Endothelial cell of umbilical vein (primary cell): Measurements from ENCODE around the gene ZNF346. TPM values are rescaled to one million over a fixed set of nuclear protein-coding genes. Genes with fewer than 3 reads are reported as not detected.

Experiments used
- BruUV-seq: library from RNA; stranded (reverse); fragments of 400-500 nt; replicated peaks from 2 replicates; lab custom pipeline; 2021; lab: Mats Ljungman, UMichigan
- CTCF ChIA-PET: fragments of 300-600, 350-600 bp; sonication (Branson Sonifier 250); formaldehyde crosslinking; loops from one replicate; lab custom pipeline; 2021; ENCODE audit warnings: antibody characterized with exemption, inconsistent platforms; lab: Charles Lee
- POLR2A ChIA-PET: fragments of 300-600, 350-600 bp; sonication (Branson Sonifier 250); formaldehyde crosslinking; loops from one replicate; lab custom pipeline; 2021; ENCODE audit warnings: antibody characterized with exemption, inconsistent platforms; lab: Charles Lee
- DNase-seq: peaks from one replicate; pipeline ENCODE4 v3.0.0-alpha.2; 2011; ENCODE audit warnings: low read depth, low spot score
- FAIRE-seq: peaks from 2 replicates; lab custom pipeline; 2011; peaks lifted over from hg19 to GRCh38; lab: Jason Lieb, UNC
- H2AFZ ChIP-seq: 2 replicates; pipeline ENCODE4 v1.6.0; 2012; ENCODE audit warnings: low read depth, low read length, control low read depth, inconsistent platforms
- H3K27ac ChIP-seq: 2 replicates; pipeline ENCODE4 v1.5.1; 2011; ENCODE audit warnings: low read depth, mild to moderate bottlenecking, control low read depth, low read length, moderate library complexity; ENCODE audit not compliant: insufficient read depth
- H3K27me3 ChIP-seq, 2 experiments: 2 replicates each; pipeline versions ENCODE4 v1.6.0 to v1.6.1; 2011; ENCODE audit warnings: low read length in 2 of 2, mixed read lengths in 1 of 2; ENCODE audit not compliant: control insufficient read depth in 2 of 2, insufficient read depth in 2 of 2
- H3K36me3 ChIP-seq, 2 experiments: 2 replicates in 1 of 2; 3 replicates in 1 of 2; pipeline ENCODE4 v1.5.1; 2011; ENCODE audit warnings: low read length in 2 of 2, mild to moderate bottlenecking in 1 of 2, moderate library complexity in 1 of 2; ENCODE audit not compliant: control insufficient read depth in 2 of 2, insufficient read depth in 2 of 2; ENCODE audit errors: extremely low read depth in 1 of 2
- H3K4me1 ChIP-seq: 3 replicates; pipeline ENCODE4 v1.5.1; 2011; ENCODE audit warnings: mild to moderate bottlenecking, low read length; ENCODE audit not compliant: control insufficient read depth, insufficient read depth; ENCODE audit errors: extremely low read depth
- H3K4me2 ChIP-seq: 2 replicates; pipeline ENCODE4 v1.6.1; 2011; ENCODE audit warnings: low read length, control low read depth, mixed read lengths; ENCODE audit not compliant: insufficient read depth
- H3K4me3 ChIP-seq, 3 experiments: fragments of 200-600 bp in 1 of 3; sonication (generic), shearing (Covaris generic) in 1 of 3; replicated peaks in 1 of 3; 2 replicates each; pipeline ENCODE4 v1.5.1; 2011 to 2016; ENCODE audit warnings: control low read depth in 3 of 3, low read length in 3 of 3, mild to moderate bottlenecking in 2 of 3, inconsistent platforms in 1 of 3, low read depth in 1 of 3, moderate library complexity in 1 of 3; ENCODE audit not compliant: insufficient read depth in 1 of 3
- H3K79me2 ChIP-seq: 2 replicates; pipeline ENCODE4 v1.6.0; 2012; ENCODE audit warnings: low read length, inconsistent platforms; ENCODE audit not compliant: control insufficient read depth, insufficient read depth
- H3K9ac ChIP-seq: replicated peaks from 2 replicates; pipeline ENCODE3; 2011; ENCODE audit warnings: low read length, control low read depth; ENCODE audit not compliant: insufficient read depth; ENCODE audit errors: extremely low read depth
- H3K9me1 ChIP-seq: replicated peaks from 3 replicates; pipeline ENCODE4 v1.6.0; 2011; ENCODE audit warnings: mild to moderate bottlenecking, low read length; ENCODE audit not compliant: control insufficient read depth, insufficient read depth; ENCODE audit errors: extremely low read depth
- H3K9me3 ChIP-seq: replicated peaks from 2 replicates; pipeline ENCODE4 v1.5.1; 2012; ENCODE audit warnings: low read length, inconsistent platforms; ENCODE audit not compliant: control insufficient read depth, insufficient read depth
- H4K20me1 ChIP-seq: replicated peaks from 2 replicates; pipeline ENCODE3; 2011; ENCODE audit warnings: mild to moderate bottlenecking, low read length; ENCODE audit not compliant: control insufficient read depth, insufficient read depth; ENCODE audit errors: extremely low read depth
- EZH2 ChIP-seq: IDR thresholded peaks from 2 replicates; pipeline ENCODE4 v1.6.1; 2012; ENCODE audit warnings: borderline replicate concordance, low read depth, mild to moderate bottlenecking, moderate library complexity, low read length, inconsistent platforms; ENCODE audit not compliant: severe bottlenecking
- FOS ChIP-seq: IDR thresholded peaks from 2 replicates; pipeline ENCODE4 v1.6.1; 2011; ENCODE audit warnings: mild to moderate bottlenecking, low read length, moderate library complexity, borderline replicate concordance; ENCODE audit not compliant: insufficient read depth
- GATA2 ChIP-seq: IDR thresholded peaks from 2 replicates; pipeline ENCODE4 v1.7.0; 2011; ENCODE audit warnings: low read depth, mild to moderate bottlenecking, moderate library complexity, mixed read lengths, low read length; ENCODE audit not compliant: insufficient read length, insufficient read depth
- JUN ChIP-seq: IDR thresholded peaks from 2 replicates; pipeline ENCODE4 v1.6.1; 2011; ENCODE audit warnings: borderline replicate concordance, low read depth; ENCODE audit not compliant: insufficient read length, insufficient read depth
- MYC ChIP-seq: IDR thresholded peaks from one replicate; pipeline ENCODE4 v1.6.1; 2011; ENCODE audit warnings: mild to moderate bottlenecking, low read depth, low read length
- POLR2A ChIP-seq: IDR thresholded peaks from 2 replicates; pipeline ENCODE4 v1.6.1; 2012; ENCODE audit warnings: low read depth, mild to moderate bottlenecking, control low read depth, low read length
- POLR2AphosphoS5 ChIP-seq: IDR thresholded peaks from 2 replicates; pipeline ENCODE4 v1.6.1; 2012; ENCODE audit warnings: low read depth, mild to moderate bottlenecking, control low read depth, low read length, moderate library complexity; ENCODE audit not compliant: insufficient read depth
- dilution Hi-C: fragments of 300-500 bp; cut with MboI; formaldehyde crosslinking; loops from one replicate; pipeline ENCODE4 v1.15.0; 2019; ENCODE audit warnings: low sequenced_read_pairs; ENCODE audit not compliant: extremely low pct_ligation_motif_present
- intact Hi-C: fragments of 100-400 bp; cut with micrococcal nuclease; formaldehyde crosslinking; loops from one replicate; pipeline ENCODE4 v1.10.0; 2022
- polyA plus RNA-seq, 4 experiments: library from polyadenylated mRNA; depleted of rRNA in 3 of 4; stranded (reverse) in 3 of 4; unstranded in 1 of 4; fragments of >200 nt; gene quantifications; 2 replicates each; pipeline versions ENCODE4 v1.2.1 to v1.2.3, GENCODE V29; 2011 to 2012; ENCODE audit warnings: missing spikeins in 1 of 4
- total RNA-seq: library from RNA; stranded (reverse); gene quantifications from 2 replicates; pipeline ENCODE4 v1.2.3, GENCODE V29; 2021
- TF ChIP-seq, protein P1 (sequence below): IDR thresholded peaks from 2 replicates; pipeline ENCODE4 v1.6.1; 2011; ENCODE audit not compliant: insufficient read depth, insufficient read length
- TF ChIP-seq, protein P2 (sequence below), 2 donors: IDR thresholded peaks; 1 replicate in 1 of 2; 2 replicates in 1 of 2; pipeline ENCODE4 v1.5.1; 2011; ENCODE audit warnings: low read length in 2 of 2, mild to moderate bottlenecking in 2 of 2, moderate library complexity in 2 of 2, control low read depth in 1 of 2, inconsistent platforms in 1 of 2, low read depth in 1 of 2; ENCODE audit not compliant: insufficient read depth in 1 of 2; ENCODE audit errors: extremely low read depth in 1 of 2

ZNF346 gene
- total and polyA plus RNA-seq, 2 donors (not counting 3 experiments of a cell fraction or from before 2014, with no cell fraction given) = 25.3 to 35.2 TPM

GRCh38 chr5:177107159-177107558, 84.7 kb downstream of the ZNF346 start:
- CTCF ChIA-PET = interaction anchor here (1.1 to 10.1 kb wide), 5 partner anchors 10 to 446 kb away, joined by 3 to 274 read pairs (median 4); no protein-coding TSS in a partner anchor
- intact Hi-C loops = no loop called here
- FAIRE-seq = no peak

More at GRCh38 chr5:177107159-177107558, 84.7 kb downstream of the ZNF346 start:
- Histone ChIP-seq H3K9me1 (no peaks in the 10 kb centered on the region), H3K27me3 (no peaks in the 10 kb centered on the region), H2AFZ (no peak overlapping the region), H3K4me3 (no peak overlapping the region), H3K9ac (no peak overlapping the region), H3K27ac (no peak overlapping the region), H3K36me3 (no peaks in the 10 kb centered on the region), H3K4me2 (no peak overlapping the region), H3K9me3 (no peaks in the 10 kb centered on the region), H3K4me1 (no peaks in the 10 kb centered on the region), H3K79me2 (no peaks in the 10 kb centered on the region), H4K20me1 (no peaks in the 10 kb centered on the region)
- BruUV-seq = no TSS peak
- no peak for DNase-seq
- TF ChIP-seq POLR2AphosphoS5 = no peak
- TF ChIP-seq, protein P1, sequence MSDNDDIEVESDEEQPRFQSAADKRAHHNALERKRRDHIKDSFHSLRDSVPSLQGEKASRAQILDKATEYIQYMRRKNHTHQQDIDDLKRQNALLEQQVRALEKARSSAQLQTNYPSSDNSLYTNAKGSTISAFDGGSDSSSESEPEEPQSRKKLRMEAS = no peak
- no peak for TF ChIP-seq POLR2A
- TF ChIP-seq GATA2 = no peak
- no peak for TF ChIP-seq JUN
- TF ChIP-seq, protein P2, sequence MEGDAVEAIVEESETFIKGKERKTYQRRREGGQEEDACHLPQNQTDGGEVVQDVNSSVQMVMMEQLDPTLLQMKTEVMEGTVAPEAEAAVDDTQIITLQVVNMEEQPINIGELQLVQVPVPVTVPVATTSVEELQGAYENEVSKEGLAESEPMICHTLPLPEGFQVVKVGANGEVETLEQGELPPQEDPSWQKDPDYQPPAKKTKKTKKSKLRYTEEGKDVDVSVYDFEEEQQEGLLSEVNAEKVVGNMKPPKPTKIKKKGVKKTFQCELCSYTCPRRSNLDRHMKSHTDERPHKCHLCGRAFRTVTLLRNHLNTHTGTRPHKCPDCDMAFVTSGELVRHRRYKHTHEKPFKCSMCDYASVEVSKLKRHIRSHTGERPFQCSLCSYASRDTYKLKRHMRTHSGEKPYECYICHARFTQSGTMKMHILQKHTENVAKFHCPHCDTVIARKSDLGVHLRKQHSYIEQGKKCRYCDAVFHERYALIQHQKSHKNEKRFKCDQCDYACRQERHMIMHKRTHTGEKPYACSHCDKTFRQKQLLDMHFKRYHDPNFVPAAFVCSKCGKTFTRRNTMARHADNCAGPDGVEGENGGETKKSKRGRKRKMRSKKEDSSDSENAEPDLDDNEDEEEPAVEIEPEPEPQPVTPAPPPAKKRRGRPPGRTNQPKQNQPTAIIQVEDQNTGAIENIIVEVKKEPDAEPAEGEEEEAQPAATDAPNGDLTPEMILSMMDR (IDR thresholded peaks at IDR 0.05; ENCODE audit: extremely low read depth in 1 of 2, insufficient read depth in 1 of 2, low read depth in 1 of 2, low read length in 2 of 2) = no peak
- TF ChIP-seq MYC = no peak
- TF ChIP-seq EZH2 = no peak
- TF ChIP-seq FOS = no peak
- dilution Hi-C loops = no loop called here
- POLR2A ChIA-PET = no interaction called here
